Spleen (tissue), 7 donors: ENCODE data around the gene LRRC39.

Source experiments
- POLR2AphosphoS5 ChIP-seq, 3 donors: sonication (generic); formaldehyde crosslinking; IDR thresholded peaks; one replicate each; pipeline ENCODE4 v1.5.1; 2017; ENCODE audit warnings: antibody characterized with exemption in 3 of 3
- TF ChIP-seq, protein P1 (sequence below), 11 experiments: fragments of 200-600 bp in 7 of 11; fragments of 450-650 bp in 4 of 11; sonication (generic) in 4 of 11; IDR thresholded peaks in 8 of 11; conservative IDR thresholded peaks in 3 of 11; 1 replicate in 7 of 11; 2 replicates in 4 of 11; pipeline versions ENCODE4 v1.4.0 to v1.8.0; 2016 to 2021; ENCODE audit warnings: antibody characterized with exemption in 11 of 11, inconsistent platforms in 4 of 11, mild to moderate bottlenecking in 1 of 11
- donor health status: DM: no; HTN: no; CAD: no; lungs with moderate emphysema.
- donor health status: DM: no; HTN: no; CAD: no.
- donor health status: DM: no; HTN: no; CAD: no.

DNA sequence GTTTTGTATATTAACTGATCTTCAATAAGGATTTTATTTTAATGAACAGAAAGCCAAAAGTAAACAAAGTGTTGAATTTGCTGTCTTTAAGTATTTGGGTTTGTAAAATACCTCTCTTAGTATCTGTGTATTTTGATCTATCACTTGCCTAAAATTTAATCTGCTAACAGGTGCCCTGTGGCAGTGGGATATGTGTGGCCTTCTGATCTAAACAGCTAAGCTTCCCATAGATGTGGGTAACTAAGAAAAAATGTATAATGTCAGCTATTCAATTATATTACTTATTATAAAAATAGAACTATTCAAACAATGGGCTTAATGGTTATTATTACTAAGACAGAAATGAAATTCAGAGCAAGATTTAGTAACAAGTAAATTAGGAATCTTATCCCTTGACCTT lies 15.2 kb downstream of the LRRC39 start:
- TF ChIP-seq, protein P1, sequence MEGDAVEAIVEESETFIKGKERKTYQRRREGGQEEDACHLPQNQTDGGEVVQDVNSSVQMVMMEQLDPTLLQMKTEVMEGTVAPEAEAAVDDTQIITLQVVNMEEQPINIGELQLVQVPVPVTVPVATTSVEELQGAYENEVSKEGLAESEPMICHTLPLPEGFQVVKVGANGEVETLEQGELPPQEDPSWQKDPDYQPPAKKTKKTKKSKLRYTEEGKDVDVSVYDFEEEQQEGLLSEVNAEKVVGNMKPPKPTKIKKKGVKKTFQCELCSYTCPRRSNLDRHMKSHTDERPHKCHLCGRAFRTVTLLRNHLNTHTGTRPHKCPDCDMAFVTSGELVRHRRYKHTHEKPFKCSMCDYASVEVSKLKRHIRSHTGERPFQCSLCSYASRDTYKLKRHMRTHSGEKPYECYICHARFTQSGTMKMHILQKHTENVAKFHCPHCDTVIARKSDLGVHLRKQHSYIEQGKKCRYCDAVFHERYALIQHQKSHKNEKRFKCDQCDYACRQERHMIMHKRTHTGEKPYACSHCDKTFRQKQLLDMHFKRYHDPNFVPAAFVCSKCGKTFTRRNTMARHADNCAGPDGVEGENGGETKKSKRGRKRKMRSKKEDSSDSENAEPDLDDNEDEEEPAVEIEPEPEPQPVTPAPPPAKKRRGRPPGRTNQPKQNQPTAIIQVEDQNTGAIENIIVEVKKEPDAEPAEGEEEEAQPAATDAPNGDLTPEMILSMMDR (IDR thresholded peaks at IDR 0.05 in 8 of 11, conservative IDR thresholded peaks at IDR 0.05 in 3 of 11): no peak
- TF ChIP-seq POLR2AphosphoS5 (IDR thresholded peaks at IDR 0.05): no peak
